Stimulated activated CD4-positive, alpha-beta T cell treated with anti-CD3 and anti-CD28 coated beads, Interleukin-15, amount 100 ng/mL, for 48 hours (primary cell): Measurements from ENCODE around the gene IMMT.
A peak's percentile ranks its signal among the peaks of the same experiment; 100 is the strongest.

ENCODE experiments used
- DNase-seq, 2 donors: peaks; one replicate each; pipeline ENCODE4 v3.0.0-alpha.2; 2020; ENCODE audit warnings: low read depth in 2 of 2

Gene IMMT

DNA sequence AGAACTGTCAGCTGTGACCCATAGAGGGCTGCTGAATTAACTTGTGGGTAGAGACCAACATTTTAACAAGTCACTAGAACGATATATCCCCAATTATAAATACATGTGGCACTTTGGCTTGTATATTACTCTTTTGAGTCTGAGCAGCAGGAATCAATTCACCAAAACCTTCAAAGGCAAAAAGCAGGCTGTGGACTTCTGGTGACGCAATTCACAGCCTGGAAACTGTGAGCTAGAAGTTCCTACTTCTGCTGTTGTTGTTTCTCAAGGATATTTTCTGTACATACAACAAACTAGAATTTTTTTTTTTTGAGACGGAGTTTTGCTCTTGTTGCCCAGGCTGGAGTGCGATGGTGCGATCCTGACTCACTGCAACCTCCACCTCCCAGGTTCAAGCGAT, 52.0 kb downstream of the IMMT start:
- no peak for DNase-seq

DNA sequence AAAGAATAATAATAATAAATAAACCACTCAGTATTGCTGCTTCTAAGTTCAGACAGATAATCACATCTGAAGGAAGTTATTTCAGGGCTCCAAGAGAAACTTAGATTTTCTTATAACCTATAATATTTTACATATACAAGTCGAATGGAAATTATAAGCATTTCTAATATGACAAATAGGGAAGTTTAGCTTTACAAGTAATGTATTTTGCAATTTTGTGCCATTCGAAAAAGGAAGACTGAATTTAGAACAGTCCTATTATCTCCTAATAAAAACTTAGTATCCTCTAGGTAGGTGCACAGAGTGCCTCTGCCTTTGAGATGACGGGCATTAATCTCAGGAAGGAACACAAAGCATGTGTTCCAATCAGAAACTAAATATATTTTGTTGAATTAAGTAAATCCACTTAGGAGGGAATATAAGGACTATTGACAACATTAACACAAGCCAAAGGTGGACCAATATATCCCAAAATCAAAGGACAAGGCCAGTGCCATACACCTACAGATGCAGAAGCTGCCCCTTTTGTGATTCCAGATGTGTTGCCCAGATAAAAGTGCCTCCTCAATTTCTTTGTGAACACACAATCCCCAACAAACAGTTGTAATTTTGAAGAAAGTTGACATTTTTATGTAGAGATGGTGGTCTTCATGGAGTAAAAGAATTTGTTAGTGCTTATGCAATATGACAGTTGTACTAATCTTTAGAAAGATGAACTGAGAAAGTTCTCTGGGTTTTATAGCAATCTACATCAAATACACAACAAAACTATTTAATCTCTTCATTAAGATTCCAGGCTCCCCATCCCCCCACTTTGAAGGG, 52.6 kb downstream of the IMMT start:
- DNase-seq = no peak

DNA sequence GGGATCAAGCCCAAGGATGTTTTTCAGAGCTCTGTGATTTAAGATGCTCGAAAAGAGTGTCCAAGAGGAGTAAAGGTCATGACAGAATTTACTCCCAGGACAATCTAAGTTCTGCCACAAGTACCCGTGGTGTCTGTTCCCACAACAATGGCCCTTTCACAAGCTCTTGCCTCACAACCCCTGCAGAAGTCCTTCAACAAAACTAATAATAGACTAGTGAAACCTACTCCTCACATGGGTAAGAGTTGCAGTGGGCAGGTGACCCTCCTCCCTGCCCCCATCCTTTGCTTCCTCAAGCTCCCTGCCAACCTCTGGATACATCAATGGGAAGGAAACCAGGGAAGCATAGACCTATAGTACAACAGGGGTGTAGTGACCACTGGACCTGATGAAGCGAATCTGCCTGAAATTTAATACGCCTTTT, 54.3 kb downstream of the IMMT start:
- DNase-seq = no peak

GRCh38 chr2:86139981-86140380, 55.3 kb downstream of the IMMT start:
- DNase-seq = no peak

DNA sequence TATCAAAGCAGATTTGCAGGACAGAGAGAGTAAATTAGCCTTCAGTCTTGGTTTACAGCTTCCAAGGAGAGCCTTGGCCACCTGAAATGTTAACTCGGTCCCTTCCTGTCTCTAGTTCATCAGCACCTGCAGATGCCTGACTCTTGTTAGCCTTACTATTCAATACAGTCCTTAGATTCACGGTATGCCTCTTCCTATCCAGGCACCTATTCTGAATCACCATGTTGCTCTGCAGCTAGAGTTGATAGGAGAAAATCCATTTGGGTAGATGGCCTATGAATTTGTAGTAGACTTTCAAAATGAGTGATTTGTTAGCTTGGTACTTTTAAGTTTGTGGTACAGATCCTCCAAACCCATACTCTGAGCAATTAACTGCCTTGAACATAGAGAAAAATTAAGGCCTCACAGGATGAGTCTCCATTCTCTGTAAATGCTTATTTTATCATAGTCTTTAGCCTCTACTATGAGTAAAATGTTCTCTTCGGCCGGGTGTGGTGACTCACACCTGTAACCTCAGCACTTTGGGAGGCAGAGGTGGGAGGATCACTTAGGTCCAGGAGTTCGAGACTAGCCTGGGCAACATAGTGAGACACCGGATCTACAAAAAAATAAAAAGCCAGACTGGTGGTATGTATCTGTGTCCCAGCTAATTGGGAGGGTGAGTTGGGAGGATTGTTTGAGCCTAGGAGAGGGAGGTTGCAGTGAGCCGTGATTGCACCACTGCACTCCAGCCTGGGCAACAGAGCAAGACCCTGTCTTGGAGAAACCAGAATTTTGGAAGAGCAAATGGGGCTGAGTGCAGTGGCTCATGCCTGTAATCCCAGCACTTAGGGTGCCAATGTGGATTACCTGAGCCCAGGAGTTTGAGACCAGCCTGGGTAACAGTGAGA, 56.3 kb downstream of the IMMT start:
- no peak for DNase-seq

- no peak for DNase-seq
Measured at GRCh38 chr2:86136141-86136540, 59.1 kb downstream of the IMMT start.

- no peak for DNase-seq
Measured at GRCh38 chr2:86135653-86136052, 59.6 kb downstream of the IMMT start.

DNA sequence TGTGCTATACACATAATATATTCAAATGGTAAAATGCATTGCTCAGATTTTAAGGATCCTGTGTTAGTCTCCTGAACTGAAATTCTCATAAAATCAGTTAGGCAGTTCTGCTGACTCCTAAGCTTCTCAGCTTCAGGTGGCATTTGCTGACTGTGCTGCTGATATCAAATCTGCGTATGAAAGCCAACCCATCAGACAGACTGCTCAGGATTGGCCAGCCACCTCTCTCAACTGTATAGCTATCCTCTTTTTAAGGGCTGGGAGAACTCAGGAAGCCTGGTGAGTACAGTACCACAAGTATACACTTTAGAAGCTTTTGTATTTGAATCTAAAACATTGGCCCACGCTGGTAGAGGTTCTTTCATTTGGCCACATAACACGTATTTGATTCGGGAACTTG, 60.6 kb downstream of the IMMT start:
- DNase-seq = no peak

DNA sequence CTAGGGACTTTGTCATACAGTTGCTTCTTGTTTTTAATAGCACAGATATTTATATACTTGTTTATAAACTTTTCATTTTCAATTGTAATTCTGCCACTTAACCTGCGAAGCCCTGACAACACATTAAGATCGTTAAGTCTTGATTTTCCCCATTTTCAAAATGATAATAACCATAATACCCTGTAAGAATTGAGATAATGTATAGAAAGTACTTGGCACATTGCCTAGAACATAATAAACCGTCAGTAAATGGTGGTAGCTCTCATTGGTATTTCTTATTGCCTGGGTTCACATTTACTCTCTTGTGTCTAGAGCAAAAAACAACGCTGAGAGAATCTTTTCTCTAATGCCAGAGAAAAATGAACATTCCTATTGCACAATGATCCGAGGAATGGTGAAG, 70.6 kb downstream of the IMMT start:
- no peak for DNase-seq

DNA sequence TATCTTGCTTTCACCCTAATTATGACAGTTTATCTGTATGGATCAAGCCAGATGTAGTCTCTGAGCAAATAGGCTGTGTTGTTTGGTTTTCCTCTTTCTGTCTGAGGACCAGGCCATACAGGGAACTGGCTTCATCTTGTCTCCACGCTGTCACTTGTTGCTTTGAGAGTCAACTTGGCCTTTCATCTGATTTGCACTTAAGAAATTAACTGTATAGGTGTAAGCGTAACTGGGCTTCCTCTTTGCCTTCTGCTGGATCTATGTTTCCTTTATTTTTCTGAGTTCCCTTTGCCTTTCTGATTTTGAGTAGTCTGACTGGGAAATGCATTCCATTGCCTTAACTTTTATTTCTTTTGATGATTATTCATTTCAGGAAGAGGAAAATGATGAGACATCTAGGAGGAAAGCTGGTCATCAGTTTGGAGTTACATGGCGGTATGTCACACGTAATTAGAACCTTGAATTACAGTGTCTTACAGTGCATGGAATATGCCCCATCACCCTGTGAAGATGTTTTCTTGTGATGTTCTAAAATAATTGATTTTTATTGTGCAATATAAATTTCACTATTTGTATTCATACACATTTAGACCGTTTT, 71.8 kb downstream of the IMMT start:
- no peak for DNase-seq

DNA sequence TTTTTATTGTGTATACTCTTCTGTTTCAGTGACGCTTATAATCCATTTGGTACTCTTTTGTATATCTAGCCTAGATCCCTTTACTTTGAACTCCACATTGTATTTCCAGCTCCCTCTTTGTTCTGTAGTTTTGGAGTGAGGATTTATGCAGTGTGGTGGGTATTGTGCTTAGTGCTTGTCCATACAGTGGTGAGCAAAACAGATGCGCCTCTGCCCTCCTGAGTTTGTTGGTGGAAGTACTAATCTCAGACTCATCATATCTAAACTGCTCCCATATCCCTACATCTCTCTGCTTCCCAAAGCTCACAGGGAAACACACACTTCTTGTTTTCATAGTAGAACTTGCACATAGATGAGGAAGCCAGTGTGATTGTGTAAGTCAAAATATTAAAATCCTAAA, 77.1 kb downstream of the IMMT start:
- no peak for DNase-seq

GRCh38 chr2:86107031-86107430, 88.2 kb downstream of the IMMT start:
- no peak for DNase-seq

- peak; percentile 93 to 94 for DNase-seq
Measured at GRCh38 chr2:86105969-86106945, 89.0 kb downstream of the IMMT start, which contains the start of gene PTCD3. PTCD3 (plus strand) TSS chr2:86106235; CDS start chr2:86106248, 13 bp downstream.

DNA sequence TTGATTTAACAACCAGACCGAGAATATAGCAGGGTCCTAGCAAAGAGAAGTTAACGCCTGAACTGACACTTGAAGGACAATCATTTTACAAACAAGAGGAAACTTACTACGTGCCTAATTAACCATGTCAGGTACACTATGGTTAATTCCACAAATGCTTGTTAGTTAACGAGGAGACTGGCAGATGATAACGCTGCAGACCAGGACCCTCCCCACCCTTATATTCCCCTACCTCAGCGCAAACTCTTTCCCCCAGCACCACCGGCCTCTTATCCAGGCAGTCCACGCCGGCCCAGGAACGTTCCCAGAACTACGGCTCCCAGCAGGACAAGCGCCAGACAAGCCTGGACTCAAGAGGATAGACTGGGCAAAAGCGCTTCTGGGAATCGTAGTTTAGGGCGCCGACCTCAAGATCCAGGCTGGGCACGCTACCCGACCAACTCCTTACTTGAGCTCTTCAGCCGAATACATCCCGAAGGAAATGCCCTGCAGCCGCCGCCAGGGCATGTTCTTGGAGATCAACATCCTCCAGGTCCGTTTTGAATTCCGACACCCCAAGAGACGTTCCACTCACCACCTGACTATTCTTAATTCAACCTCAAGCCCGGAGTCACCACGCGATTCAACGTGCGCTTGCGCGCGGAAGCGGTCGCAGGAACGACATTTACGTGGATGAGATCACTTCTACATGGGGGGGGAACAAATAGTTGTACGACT, 89.9 kb downstream of the IMMT start, which contains the start of gene POLR1A:
TSS of gene POLR1A (minus strand) at position 635 of the 717 bp plus-strand sequence. CDS start at position 525, 110 bp downstream.
- DNase-seq = peak; percentile 73 to 75

DNA sequence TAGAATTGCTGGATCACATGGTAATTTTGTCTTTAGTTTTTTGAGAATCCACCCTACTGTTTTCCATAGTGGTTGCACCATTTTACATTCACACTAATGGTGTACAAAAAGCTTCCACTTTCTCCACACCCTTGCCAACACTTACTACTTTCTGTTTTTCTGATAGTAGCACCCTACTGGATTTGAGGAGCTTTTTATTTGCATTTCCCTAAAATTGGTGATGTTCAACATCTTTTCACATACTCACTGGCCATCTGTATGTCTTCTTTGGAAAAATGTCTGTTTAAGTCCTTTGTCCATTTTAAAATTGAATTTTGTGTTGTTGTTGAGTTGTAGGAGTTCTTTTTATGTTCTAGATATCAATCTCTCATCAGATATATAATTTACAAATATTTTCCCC, 93.1 kb downstream of the IMMT start:
- no peak for DNase-seq

GRCh38 chr2:86097913-86098312, 97.3 kb downstream of the IMMT start:
- DNase-seq = no peak

DNA sequence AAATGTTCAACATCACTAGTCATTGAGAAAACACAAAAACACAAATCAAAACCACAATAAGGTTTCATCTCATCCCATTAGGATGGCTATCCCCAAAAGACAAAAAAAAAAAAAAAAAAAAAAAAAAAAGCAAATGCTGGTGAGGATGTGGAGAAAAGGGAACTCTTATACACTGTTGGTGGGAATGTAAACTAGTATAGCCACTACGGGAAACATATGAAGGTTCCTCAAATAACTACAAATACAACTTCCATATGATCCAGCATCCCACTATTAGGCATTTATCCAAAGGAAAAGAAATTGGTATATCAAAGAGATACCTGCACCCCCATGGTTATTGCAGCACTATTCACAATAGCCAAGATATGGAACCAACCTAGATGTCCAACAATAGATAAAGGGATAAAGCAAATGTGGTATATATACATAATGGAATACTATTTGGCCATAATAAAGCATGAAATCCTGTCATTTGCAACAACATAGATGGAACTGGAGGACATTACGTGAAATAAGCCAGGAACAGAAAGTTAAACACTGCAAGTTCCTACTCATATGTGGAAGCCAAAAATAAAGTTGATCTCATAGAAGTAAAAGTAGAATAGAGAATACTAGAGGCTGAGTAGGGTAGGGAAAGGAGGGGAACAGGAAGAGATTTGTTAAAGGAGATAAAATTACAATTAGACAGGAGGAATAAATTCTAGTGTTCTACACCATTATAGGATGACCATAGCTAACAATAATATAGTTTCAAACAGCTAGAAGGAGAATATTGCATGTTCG, 98.0 kb downstream of the IMMT start:
- no peak for DNase-seq

GRCh38 chr2:86094229-86094628, 101.0 kb downstream of the IMMT start:
- no peak for DNase-seq
